VCaP (cell line): Measurements from ENCODE around the gene KIF13A.
"Not testable (repeated sequence)": the region's sequence is repeated elsewhere in the genome, so short reads cannot be mapped to it uniquely, and the experiment has no call there.

Experiments used
- H3K27ac ChIP-seq: fragments of 450-650 bp; 2 replicates; pipeline ENCODE4 v1.5.1; 2017
- CTCF ChIP-seq: fragments of 450-650 bp; conservative IDR thresholded peaks from 2 replicates; pipeline ENCODE4 v1.5.1; 2017; ENCODE audit warnings: mild to moderate bottlenecking, moderate library complexity

Gene KIF13A

GRCh38 chr6:17949168-17949567, 38.3 kb downstream of the KIF13A start:
- no peak overlapping the region for H3K27ac ChIP-seq
- TF ChIP-seq CTCF: no peak

GRCh38 chr6:17948725-17949124, 38.7 kb downstream of the KIF13A start:
- TF ChIP-seq CTCF: no peak
- no peak overlapping the region for H3K27ac ChIP-seq

GRCh38 chr6:17947574-17947973, 39.9 kb downstream of the KIF13A start:
- H3K27ac ChIP-seq: not testable (repeated sequence)

- no peak for TF ChIP-seq CTCF
- H3K27ac ChIP-seq: no peak overlapping the region
Observed at GRCh38 chr6:17945575-17945974, 41.9 kb downstream of the KIF13A start.

- H3K27ac ChIP-seq: no peak overlapping the region
Observed at GRCh38 chr6:17945111-17945510, 42.3 kb downstream of the KIF13A start.

GRCh38 chr6:17941318-17941717, 46.1 kb downstream of the KIF13A start:
- no peak overlapping the region for H3K27ac ChIP-seq
- no peak for TF ChIP-seq CTCF

More at GRCh38 chr6:17945111-17945510, 42.3 kb downstream of the KIF13A start:
- TF ChIP-seq CTCF: no peak

- H3K27ac ChIP-seq: no peak overlapping the region
- TF ChIP-seq CTCF: no peak
Observed at GRCh38 chr6:17940151-17940792, 47.2 kb downstream of the KIF13A start.

- H3K27ac ChIP-seq: no peak overlapping the region
Observed at GRCh38 chr6:17938901-17939300, 48.5 kb downstream of the KIF13A start.

More at GRCh38 chr6:17938901-17939300, 48.5 kb downstream of the KIF13A start:
- TF ChIP-seq CTCF: no peak
